SK-MEL-5 (cell line): ENCODE data around the gene CPLANE2. TPM values are rescaled to one million over a fixed set of nuclear protein-coding genes. Genes with fewer than 3 reads are reported as not detected.
"Not testable (repeated sequence)": the region's sequence is repeated elsewhere in the genome, so short reads cannot be mapped to it uniquely, and the experiment has no call there.

Experiments used
- DNase-seq: peaks from one replicate; pipeline ENCODE4 v3.0.0-alpha.2; 2016; ENCODE audit warnings: low read depth, low spot score
- in situ Hi-C: cut with HindIII; loops from 2 replicates; pipeline ENCODE4 v1.10.0; 2016; ENCODE audit warnings: low sequenced_read_pairs, high pct_unique_total_duplicates, low pct_unique_long_range_greater_than_20kb
- total RNA-seq: library from RNA; depleted of rRNA; stranded (reverse); fragments of >200 nt; shearing (Covaris generic); gene quantifications from 2 replicates; pipeline ENCODE4 v1.2.3, GENCODE V29; 2014

The CPLANE2 gene
- total RNA-seq, 1 experiment from 2014 or later: 4.9 TPM

GRCh38 chr1:16204216-16204615, 32.8 kb downstream of the CPLANE2 start:
- no peak for DNase-seq
- in situ Hi-C loops: no loop called here

GRCh38 chr1:16203550-16203949, 33.4 kb downstream of the CPLANE2 start:
- in situ Hi-C loops: no loop called here
- no peak for DNase-seq

GRCh38 chr1:16202281-16203210, 34.4 kb downstream of the CPLANE2 start:
- DNase-seq: no peak
- in situ Hi-C loops: no loop called here

- in situ Hi-C loops: no loop called here
- DNase-seq: no peak
Observed at GRCh38 chr1:16199700-16200099, 37.3 kb downstream of the CPLANE2 start.

- in situ Hi-C loops: no loop called here
- DNase-seq: no peak
Observed at GRCh38 chr1:16199157-16199501, 37.9 kb downstream of the CPLANE2 start.

GRCh38 chr1:16198444-16199156, 38.4 kb downstream of the CPLANE2 start:
- in situ Hi-C loops: no loop called here
- no peak for DNase-seq

GRCh38 chr1:16196874-16197273, 40.1 kb downstream of the CPLANE2 start:
- in situ Hi-C loops: no loop called here
- DNase-seq: no peak

GRCh38 chr1:16196139-16196538, 40.8 kb downstream of the CPLANE2 start:
- in situ Hi-C loops, DNase-seq: not testable (repeated sequence)

- in situ Hi-C loops: no loop called here
- no peak for DNase-seq
Observed at GRCh38 chr1:16195518-16195905, 41.5 kb downstream of the CPLANE2 start.

GRCh38 chr1:16191916-16192546, 45.0 kb downstream of the CPLANE2 start:
- no peak for DNase-seq
- in situ Hi-C loops: no loop called here

GRCh38 chr1:16191309-16191708, 45.7 kb downstream of the CPLANE2 start:
- DNase-seq: no peak
- in situ Hi-C loops: no loop called here

- no peak for DNase-seq
- in situ Hi-C loops: no loop called here
Observed at GRCh38 chr1:16189921-16190621, 46.9 kb downstream of the CPLANE2 start.

- DNase-seq: peak; percentile 56
- in situ Hi-C loops: no loop called here
Observed at GRCh38 chr1:16189003-16189402, 48.0 kb downstream of the CPLANE2 start.

- in situ Hi-C loops: no loop called here
Observed at GRCh38 chr1:16187748-16188401, 49.1 kb downstream of the CPLANE2 start.

GRCh38 chr1:16186655-16187235, 50.2 kb downstream of the CPLANE2 start:
- no peak for DNase-seq
- in situ Hi-C loops: no loop called here

More at GRCh38 chr1:16187748-16188401, 49.1 kb downstream of the CPLANE2 start:
- peak; percentile 67 for DNase-seq

- in situ Hi-C loops: no loop called here
- no peak for DNase-seq
Observed at GRCh38 chr1:16184557-16185303, 52.3 kb downstream of the CPLANE2 start.
